ENCODE measurements around the gene AGXT.

The AGXT gene

DNA sequence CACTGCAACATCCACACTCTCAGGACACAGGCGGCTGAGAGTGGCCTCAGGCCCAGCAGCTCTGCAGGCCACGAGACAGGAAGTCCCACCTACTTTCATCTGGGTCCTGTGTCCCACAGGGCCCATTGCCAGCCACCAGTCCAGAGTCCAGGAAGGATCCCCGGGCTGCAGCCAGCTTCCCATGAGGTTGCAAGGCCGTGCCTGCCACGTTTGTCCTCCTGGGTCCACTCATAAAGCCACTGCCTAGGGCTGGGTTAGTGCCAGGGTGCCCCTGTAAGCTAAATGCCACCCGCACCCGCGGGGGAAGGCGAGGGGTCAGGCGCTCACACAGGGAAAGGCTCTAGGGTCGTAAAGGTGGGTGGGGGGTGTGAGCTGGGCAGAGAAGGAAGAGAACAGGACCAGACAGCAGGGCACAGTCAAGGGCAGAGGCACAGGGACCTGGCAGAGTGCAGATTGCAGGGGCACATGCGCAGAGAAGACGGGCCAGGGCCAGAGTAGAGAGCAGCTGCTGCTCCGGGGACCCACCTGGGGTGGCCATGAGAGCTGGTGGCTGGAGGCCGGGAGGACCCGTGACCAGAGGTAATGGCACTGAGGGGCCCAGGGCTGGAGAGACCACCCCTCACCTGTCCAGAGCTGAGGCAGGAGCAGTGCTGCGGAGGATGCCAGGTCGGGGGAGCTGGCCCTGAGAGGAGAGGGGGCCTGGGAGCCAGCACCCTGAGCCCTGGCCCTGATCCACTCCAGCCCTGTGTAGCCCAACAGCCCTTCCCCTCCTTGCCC lies 8.0 kb downstream of the AGXT start:
- TF ChIP-seq, protein P1, sequence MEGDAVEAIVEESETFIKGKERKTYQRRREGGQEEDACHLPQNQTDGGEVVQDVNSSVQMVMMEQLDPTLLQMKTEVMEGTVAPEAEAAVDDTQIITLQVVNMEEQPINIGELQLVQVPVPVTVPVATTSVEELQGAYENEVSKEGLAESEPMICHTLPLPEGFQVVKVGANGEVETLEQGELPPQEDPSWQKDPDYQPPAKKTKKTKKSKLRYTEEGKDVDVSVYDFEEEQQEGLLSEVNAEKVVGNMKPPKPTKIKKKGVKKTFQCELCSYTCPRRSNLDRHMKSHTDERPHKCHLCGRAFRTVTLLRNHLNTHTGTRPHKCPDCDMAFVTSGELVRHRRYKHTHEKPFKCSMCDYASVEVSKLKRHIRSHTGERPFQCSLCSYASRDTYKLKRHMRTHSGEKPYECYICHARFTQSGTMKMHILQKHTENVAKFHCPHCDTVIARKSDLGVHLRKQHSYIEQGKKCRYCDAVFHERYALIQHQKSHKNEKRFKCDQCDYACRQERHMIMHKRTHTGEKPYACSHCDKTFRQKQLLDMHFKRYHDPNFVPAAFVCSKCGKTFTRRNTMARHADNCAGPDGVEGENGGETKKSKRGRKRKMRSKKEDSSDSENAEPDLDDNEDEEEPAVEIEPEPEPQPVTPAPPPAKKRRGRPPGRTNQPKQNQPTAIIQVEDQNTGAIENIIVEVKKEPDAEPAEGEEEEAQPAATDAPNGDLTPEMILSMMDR (IDR thresholded peaks at IDR 0.05; ENCODE audit: low read depth, low read length), result no peak
- H3K4me3 ChIP-seq (ENCODE audit: low read depth, low read length), result no peak overlapping the region

DNA sequence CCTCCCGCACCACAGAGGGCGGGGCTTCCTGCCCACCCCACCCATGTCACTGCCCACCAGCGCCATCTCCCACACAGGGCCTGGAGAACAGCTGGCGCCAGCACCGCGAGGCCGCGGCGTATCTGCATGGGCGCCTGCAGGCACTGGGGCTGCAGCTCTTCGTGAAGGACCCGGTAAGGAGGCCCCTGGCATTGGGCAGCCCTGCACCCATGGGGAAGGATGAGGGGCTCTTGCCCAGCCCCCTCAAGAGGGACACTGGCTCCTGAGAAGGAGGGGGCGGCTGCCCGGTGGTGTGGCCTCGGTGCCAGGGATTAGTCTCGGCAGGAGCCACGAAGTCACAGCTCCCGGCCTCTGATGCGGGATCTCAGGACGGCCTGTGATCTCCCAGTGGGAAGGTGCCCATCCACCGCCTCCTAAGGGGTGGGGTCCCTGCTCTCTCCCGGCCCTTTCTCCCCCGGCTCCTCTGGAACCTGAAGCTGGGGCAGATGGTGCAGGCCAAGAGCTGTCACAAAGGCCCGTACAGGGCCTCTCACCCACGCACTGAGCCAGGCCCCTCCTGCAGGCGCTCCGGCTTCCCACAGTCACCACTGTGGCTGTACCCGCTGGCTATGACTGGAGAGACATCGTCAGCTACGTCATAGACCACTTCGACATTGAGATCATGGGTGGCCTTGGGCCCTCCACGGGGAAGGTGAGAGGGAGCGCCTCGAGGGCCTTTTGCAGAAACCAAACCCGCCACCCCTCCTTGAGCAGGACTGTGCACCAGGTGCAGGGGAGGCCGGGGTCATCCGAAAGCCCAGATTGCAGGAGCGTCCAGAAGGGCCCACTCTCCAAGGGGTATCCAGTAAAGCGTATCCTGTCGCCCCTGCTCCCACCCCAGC lies 9.1 kb downstream of the AGXT start:
- no peak overlapping the region for H3K4me3 ChIP-seq (ENCODE audit: low read depth, low read length)
- TF ChIP-seq, protein P1 (IDR thresholded peaks at IDR 0.05; ENCODE audit: low read depth, low read length), result no peak

DNA sequence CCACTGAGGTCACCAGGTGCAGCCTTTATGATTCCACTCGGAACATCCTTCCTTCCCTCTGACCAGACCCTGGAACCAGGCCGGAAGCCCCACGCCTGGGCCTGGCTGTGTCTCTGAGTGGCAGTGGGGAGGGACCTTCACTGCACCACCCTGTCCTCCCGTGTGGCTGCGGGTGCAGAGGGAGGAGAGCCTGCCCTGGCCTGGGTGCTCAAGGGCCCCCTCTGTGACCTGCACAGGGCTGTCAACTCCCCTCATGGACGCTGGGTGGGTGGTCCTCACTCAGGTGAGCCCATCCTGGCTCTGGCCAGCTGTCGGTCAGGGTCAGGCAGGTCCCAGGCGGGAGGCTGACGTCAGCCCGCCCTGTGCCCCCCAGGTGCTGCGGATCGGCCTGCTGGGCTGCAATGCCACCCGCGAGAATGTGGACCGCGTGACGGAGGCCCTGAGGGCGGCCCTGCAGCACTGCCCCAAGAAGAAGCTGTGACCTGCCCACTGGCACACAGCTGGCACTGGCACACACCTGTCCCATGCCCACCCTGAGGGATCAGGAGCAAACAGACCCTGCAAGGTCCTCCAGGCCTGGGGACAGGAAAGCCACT lies 9.8 kb downstream of the AGXT start:
- TF ChIP-seq, protein P1 (IDR thresholded peaks at IDR 0.05; ENCODE audit: low read depth, low read length), result no peak
- H3K4me3 ChIP-seq (ENCODE audit: low read depth, low read length), result no peak overlapping the region

DNA sequence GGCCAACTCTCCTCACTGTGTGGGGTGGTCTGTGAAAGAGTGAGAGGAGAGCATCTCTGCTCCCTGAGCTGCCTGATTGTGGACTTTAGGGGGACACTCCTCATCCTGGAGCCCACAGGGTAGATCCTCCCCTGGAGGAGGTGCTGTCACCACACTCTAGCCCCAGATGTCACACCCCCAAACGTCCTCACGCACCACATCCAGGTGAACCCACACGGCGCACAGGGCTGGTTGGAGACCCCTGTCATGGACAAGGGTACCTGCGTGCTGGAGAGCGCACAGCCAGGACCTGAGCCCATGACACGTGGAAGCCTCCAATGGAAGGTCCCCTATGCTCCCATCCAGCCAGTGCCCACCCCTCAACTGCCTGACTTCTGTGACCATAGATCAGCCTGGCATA lies 10.5 kb downstream of the AGXT start:
- H3K4me3 ChIP-seq (ENCODE audit: low read depth, low read length), result no peak overlapping the region
- TF ChIP-seq, protein P1 (IDR thresholded peaks at IDR 0.05; ENCODE audit: low read depth, low read length), result no peak

DNA sequence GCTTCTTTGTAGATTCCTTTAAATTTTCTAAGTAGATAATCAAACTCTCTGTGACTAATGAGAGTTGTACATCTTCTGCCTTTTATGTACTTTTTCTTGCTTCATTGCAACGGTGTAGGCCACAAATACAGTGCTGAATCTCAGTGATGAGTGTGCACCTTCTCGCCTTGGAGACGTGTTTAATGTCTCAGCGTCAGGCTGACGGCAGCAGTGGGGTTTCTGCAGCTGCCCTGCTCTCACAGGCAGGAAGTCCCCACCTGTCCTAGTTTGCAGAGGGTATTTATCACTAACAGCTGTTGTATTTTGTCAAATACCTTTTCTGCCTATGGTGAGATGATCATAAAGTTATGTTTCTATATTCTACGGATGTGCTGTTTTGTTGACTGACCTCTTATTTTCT lies 13.3 kb downstream of the AGXT start:
- no peak overlapping the region for H3K4me3 ChIP-seq (ENCODE audit: low read depth, low read length)
- TF ChIP-seq, protein P1 (IDR thresholded peaks at IDR 0.05; ENCODE audit: low read depth, low read length), result no peak

DNA sequence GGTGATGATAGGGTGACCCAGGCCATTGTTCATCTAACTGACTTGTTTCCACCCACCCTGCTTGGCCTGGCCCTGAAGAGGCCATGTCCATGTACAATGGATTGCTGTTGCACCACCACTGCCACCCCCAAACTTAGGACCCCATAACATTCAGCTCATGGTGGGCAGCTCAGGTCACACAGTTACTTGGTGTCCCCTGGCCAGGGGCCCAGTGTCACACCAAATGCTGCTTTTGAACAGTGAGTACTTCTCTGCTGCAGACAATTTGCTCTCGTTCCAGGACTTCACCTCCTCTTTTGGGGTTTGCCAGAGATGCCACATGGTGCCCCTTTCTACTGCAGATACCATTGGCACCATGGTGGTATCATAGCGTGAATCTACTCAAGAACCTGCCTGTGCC lies 15.6 kb downstream of the AGXT start:
- no peak overlapping the region for H3K4me3 ChIP-seq (ENCODE audit: low read depth, low read length)
- TF ChIP-seq, protein P1 (IDR thresholded peaks at IDR 0.05; ENCODE audit: low read depth, low read length), result no peak
